Activated CD4-positive, alpha-beta T cell treated with anti-CD3 and anti-CD28 coated beads for 4 hours (primary cell): ENCODE results near the gene TIAM2.
"Not testable (repeated sequence)": the region's sequence is repeated elsewhere in the genome, so short reads cannot be mapped to it uniquely, and the experiment has no call there.

Source experiments
- DNase-seq, 2 donors: peaks; one replicate each; pipeline ENCODE4 v3.0.0-alpha.2; 2020

Gene TIAM2

DNA sequence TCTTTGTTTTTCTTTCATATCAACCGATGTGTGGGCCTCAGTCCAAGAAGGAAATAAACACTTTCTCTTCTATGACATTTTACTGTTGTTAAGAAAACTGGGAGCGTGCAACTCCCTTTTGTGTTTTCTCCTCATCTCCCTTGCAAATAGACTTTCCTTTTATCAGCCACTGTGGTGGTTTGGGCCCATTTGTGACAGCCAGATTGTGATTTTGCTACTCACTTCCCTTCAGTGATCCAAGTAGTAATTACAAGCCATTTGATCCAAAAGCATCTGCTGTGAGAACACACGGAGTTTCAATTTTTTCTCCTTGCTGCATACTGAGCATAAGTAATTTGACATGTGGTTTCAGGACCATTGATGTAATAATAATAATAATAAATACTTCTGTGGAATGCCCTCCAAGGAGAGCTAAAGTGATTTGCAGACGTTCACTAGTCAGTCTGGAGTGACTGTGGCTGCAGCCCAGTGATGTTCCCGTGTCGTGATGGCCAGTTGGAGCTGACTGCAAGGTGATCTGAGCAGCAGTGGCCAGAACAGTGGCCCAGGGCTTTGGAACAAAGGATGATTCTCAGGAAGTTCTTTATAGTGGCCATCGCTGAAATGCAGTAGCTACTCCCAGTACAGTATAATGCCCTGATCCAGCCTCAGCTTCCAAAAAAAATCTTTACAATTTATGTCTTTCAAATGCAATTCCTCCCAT, 176.8 kb downstream of the TIAM2 start:
- DNase-seq = no peak

DNA sequence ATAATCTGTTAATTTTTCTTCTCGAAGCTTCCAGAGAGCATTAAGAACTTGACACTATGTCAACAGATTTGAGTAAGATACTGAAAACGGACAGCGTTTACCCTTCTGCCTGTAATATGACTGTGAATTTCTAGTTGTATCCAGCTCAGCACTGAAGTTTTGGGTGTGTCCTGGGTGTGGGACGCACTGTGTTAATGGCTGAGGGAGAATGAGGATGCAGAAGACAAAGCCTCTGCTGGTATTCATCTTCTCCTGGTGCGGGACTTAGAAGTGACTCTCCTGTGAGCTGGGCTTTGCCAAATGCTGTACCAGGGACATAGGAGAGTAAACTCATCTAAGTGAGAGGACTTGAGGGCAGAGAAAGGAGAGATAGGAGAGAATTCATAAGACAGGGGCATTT, 178.4 kb downstream of the TIAM2 start:
- no peak for DNase-seq

DNA sequence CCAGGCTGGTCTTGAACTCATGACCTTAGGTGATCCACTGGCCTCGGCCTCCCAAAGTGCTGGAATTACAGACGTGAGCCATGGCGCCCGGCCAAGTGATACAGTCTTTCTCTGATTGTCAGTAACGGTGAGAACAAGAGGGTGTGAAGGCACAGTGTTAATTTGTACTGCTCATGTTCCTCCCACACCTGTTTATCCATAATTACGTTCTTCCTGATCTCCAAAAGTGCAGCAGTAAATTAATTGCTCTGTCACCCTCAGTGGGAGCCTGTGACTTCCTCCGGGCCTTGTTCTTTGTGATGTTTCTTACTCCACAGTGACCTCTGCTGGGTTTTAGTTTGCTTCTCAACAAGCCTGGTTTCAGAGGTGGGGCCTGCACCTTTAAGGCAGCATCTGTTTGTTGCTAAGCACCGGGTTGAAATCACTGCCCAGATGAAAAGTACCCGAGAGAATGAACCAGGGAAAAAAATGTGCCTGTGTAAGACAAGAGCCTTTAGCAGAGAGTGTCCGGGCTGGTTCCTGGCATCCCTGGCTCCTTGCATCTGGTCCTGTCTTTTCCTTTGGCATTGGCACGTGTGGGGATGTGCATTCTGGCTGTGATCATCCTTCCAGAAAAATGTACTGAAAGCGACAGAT, 179.6 kb downstream of the TIAM2 start:
- DNase-seq = peak; percentile 66 to 70

DNA sequence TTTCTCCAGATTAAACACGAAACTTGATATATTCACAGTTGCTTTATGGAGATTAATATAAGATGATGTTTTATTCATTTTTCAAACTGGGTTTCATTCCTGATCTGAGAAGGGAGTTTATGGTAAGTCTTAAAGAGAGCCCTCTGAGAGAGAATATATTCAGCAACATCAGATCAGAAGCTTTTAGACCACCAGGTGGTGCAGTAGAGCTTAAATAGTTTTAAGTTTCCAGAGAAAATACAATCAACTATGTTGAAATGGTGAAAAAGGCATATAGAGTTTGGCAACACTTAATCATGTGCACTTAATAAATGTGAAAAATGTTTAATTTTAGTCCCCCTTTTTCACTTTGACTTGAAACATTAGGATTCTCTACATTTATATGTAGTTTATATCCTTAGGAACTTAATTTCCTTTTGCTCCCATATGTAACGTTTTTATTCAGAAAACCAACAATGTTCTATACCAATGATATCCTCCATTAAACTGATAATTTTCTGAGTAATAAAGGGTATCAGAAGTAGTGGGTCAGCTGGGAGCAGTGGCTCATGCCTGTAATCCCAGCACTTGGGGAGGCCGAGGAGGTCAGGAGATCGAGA, 182.3 kb downstream of the TIAM2 start:
- peak; percentile 49 to 64 for DNase-seq

DNA sequence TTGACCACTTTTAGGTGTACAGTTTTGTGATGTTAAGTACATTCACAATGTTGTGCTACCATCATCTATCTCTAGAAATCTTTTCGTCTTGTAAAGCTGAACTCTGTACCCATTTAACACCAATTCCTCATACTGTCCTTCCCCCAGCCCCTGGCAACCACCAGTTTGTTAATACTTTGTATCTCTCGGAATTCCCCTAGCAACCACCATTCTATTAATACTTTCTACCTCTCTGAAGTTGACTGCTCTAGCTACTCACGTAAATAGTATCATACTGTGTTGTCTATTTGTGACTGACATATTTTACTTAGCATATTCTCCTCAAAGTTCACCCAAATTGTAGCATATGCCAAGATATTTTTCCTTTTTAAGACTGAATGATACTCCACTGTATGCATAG, 186.4 kb downstream of the TIAM2 start:
- no peak for DNase-seq

DNA sequence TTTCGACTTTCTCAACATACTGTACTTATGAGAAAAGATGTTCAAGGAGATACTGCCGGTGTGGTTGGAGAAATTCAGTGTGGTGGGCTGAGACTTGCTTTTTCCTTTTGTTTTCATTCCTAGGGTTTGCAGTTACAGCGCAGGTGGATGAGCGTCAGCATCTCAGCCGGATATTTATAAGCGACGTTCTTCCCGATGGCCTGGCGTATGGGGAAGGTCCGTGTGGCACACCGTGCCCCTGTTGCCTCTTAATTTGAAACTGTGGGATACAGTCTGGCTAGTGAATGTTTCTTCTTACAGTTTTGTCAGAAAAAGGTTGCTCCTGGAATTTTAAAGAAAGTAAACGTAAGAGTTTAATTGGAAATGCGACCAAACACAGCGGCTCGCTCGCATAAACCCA, 187.0 kb downstream of the TIAM2 start:
- DNase-seq = no peak

DNA sequence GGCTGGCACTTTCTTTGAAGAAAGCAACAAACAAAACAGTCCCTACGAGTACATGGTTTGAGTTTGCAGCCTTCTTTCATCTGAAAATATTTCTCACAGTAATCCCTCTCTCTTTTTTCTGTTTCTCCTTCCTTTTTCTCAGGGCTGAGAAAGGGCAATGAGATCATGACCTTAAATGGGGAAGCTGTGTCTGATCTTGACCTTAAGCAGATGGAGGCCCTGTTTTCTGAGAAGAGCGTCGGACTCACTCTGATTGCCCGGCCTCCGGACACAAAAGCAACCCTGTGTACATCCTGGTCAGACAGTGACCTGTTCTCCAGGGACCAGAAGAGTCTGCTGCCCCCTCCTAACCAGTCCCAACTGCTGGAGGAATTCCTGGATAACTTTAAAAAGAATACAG, 188.0 kb downstream of the TIAM2 start:
- DNase-seq = no peak

DNA sequence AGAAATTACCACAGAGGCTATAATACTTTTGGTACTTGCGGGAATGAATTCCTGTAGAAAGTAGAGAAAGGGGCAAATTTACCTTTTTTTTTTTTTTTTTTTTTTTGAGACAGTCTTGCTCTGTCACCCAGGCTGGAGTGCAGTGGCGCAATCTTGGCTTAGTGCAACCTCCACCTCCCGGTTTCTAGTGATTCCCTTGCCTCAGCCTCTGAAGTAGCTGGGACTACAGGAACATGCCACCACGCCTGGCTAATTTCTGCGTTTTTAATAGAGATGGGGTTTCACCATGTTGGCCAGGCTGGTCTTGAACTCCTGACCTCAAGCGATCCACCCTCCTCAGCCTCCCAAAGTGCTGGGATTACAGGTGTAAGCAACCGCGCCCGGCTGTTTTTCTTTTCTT, 189.9 kb downstream of the TIAM2 start:
- DNase-seq = not testable (repeated sequence)

DNA sequence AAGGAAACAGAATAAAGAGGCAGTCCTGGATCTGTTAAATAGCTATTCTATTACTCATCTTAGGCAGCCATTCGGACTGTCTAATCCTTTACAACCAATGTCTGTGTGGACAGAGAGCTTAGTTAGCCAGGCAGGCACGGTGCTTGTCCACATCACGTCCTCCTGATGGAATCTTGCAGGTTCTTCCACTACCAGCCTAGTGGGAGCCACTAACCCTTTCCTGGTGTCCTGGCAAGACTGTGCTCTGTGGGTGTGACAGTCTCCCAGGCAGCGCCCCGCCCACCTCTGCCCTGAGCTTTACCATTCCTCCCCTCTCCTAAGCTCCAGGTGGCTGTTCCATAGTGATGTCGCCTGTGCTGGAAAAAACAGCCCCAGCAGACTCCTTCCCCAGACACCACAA, 190.4 kb downstream of the TIAM2 start:
- DNase-seq = no peak

DNA sequence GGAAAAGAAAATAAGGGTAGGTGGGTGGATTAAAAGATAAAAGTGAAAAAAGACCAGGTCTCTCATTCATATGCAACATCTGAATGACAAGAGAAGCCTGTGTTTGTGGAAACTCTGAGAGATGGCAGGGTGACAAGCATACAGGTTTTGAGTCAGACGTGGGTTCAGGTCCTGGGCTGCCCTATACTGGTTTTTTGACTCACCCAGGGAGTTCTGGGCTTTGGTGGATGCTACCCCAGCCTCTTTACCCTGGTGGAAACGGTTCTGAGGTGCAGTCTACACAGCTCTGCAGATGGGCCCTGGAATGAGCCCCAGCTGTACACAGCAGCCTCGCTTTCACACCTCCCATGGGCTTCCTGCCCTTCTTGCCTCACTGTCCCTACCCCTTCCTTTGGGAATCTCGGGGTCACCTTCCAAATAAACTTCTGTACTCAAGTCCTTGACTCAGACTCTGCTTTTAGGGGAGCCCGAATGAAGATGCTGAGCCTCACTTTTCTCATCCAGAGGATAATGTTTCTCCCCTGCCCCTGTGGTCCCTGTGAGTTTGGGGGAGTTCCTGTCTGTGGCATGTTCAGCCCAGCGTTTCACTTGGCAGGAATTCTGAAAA, 191.0 kb downstream of the TIAM2 start:
- peak; percentile 44 to 57 for DNase-seq

DNA sequence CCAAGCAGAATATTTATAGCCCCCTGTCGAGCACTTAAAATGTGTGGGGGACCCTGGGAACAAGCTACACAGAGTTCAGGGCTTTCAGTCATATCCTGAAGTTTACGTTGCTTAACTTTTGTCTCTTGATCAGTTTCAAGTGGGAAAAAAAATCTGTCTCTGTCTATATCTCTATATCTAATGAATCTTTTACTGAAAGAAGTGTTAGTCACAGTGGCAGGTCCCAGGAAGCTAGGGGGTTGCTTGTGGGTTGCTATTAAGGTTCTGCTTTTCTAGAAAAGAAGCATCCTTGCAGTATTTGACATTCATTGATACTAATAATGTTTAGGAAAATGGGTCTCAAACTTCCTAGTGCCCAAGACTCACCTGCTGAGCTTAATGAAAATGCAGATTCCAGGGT, 192.0 kb downstream of the TIAM2 start:
- DNase-seq = no peak

DNA sequence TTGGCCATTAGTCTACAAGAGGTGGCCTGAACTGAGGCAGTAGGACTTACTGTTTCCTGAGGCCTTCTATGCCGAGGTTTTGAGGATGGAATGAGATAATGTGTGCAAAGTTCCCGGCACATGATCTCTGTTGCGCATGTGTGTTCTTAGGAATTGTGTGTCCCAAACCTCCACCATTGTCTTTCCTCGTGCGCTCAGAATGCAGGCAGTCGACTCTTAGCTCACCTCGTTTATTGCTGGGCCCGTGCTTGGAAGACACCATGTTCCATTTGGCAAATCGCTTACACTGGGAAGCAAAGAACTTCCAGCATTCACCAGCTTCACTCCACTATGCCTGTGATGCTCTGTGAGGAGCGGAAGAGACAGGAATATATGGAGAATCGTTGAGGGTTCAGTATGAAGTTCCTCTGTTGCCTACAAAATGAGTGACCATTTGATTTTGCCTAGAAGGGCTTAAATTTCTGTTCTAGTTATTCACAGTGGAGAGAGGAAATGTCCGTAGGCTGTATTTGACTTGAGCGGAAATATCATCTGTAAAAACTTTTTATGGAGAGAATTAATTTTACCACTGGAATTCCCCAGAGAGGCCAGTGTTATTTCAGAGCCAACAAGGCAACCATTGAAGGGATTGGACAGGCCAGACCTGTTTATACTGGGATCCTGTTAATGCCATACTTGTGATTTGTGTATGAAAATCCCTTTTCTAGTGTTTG, 193.0 kb downstream of the TIAM2 start:
- no peak for DNase-seq

DNA sequence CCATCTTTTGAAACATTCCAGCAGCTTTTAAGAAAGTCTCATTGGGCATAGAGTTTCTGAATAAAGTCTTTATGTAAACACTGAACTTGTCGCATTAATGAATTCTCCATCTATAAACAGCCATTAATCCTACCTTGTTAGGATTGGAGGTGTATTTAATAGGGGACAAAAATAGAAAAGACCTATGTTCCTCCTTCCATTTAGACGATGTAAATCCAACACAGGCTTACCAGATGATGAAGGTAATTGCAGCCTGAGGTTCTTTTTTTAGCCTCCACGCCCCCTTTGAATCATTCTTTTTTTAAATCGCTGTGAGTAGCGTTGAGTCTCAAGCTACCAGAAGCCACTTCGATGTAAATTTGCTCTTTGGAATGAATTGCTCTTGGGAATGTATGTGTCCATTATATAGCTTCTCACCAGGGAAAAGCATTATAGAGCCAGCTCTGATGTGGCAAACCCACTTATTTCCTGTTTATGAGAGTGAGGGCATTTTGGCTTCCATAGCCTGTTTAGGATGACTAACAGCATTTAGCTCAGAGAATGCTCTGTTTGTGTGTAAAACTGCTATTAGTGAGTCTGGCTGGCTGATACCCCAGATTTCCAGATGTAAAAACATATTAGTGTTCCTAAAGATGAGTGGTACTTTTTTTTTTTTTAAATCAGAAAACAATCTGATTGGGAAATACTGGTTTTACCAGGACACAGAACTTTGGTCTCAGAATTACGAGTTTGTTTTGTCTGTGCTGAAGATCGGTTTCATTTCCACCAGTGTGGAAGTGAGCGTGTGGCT, 193.8 kb downstream of the TIAM2 start:
- no peak for DNase-seq

DNA sequence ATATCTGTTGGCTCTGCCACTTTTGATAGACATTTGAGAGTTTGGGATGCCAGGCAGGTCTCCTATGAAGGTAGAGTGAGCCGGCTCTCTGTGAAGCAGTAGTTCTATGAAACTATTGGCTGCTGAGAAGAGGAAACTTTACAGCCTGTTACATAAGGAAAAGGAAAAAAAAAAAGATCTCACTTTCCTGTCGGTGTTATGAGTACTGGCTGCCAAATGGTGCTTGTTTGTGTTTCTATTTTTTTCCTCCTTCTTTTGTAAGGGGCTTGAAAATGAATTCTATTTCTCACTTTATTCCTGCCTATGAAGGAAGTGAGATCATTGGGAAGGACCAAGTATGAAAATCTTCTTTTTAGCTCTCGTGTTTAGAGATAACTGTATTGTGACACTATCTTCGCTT, 195.6 kb downstream of the TIAM2 start:
- DNase-seq = no peak

DNA sequence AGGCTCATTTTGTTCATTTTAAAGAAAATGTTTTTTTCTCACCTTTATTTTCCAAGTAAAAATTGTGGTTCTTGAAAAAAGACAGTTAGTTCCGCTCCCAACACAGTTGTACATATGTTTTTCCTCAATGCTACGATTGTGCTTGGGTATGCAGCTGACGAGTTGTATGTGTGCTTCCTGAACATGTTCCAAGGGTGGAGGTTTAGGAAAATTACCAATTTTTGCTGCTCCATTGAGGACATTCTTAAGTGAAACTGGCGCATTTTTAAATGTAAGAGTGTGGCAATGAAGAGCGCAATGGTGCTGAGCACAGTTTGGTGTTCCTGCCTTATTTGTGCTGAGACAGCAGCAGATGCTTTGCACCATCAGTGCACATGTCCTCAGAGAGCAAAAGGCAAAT, 198.4 kb downstream of the TIAM2 start:
- no peak for DNase-seq

DNA sequence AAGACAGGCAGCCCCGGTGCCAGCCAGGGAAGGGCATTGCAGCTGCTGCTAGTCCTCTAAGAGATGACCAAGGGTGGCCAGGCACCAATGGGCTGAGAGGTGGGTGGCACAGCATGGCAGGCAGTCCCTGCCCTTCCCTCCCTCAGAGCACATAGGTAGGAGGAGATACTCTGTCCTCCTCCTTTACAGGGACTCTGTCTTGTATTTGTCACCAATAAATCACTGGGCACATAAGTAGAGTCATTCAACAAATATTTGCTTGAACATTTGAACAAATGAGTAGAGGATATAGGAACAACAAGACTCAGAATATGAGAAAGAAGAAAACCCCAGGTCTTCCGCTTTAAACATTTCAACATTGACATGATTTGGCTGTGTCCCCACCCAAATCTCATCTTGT, 199.3 kb downstream of the TIAM2 start:
- DNase-seq = no peak

DNA sequence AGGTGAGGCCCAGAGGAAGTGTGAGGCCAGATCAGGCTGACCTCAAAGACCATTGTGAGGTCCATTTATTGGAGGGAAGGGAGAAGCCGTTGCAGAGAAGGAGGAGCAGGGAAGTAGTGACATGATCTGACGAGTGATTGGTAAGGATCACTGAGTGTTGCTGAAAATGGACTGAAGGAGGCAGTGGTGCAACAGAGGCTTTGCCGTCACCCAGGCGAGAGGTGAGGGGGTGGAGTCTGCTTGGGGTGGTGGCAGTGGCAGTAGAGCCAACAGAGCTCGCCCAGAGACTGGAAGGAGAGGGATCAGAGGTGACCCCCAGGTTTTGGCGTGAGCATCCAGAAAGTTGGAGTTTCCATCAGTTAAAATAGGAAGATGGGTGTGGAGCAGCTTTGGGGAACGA, 200.8 kb downstream of the TIAM2 start:
- DNase-seq = no peak

DNA sequence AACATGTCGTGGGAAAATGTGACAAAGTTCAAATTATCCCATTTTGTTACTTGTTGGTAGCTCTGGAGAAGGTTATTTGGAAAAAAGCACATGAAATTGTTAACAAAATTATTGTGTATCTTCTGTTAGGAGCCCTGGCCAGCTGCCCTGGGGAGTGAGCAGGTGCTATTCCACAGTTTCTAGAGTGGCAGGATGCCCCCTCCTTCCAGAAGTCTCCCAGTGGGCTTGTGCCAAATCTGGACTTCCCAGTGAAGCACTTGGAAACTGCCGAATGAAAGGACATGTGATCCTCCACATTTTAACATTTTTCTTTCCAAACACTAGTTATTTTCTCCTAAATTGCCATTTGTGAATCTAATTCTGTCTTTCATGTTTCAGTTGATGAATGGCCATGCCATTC, 201.8 kb downstream of the TIAM2 start:
- no peak for DNase-seq

DNA sequence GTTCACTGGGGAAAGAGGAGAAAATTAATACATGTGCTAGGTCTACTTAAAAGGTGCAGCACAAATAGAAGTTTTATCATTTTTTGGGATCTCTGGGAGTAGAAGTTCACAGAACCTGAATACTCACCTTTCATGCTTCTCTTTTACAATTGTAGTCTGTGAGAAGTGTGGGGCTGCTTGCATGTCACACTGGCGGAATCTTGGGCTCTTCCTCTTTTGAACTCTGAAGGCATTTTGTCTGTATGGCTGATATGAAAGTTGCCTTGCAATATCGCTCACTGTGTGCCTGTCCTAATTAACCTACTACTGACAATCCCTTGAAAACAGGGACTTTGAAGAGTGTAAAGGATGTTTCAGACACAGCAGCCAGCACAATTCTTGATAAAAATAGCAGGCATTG, 202.8 kb downstream of the TIAM2 start:
- DNase-seq = no peak

DNA sequence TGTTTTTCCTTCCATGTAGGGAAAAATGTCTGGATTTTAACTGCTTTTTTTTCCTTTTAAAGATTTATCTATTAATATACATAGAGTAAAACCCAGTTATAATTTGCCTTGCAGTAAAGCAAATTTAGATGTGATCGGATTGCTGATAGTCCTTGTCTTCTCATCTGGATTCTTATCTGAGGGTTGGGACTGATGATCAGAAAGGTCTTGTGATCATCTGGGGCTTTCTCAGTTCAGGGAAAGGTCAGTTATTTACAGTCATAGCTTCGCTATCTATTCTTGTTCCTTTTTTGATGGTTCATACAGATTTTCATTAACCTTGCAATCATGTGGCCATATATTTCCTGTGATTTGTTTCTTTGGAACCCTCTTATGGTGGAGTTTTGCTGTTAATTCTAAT, 204.9 kb downstream of the TIAM2 start:
- DNase-seq = no peak

DNA sequence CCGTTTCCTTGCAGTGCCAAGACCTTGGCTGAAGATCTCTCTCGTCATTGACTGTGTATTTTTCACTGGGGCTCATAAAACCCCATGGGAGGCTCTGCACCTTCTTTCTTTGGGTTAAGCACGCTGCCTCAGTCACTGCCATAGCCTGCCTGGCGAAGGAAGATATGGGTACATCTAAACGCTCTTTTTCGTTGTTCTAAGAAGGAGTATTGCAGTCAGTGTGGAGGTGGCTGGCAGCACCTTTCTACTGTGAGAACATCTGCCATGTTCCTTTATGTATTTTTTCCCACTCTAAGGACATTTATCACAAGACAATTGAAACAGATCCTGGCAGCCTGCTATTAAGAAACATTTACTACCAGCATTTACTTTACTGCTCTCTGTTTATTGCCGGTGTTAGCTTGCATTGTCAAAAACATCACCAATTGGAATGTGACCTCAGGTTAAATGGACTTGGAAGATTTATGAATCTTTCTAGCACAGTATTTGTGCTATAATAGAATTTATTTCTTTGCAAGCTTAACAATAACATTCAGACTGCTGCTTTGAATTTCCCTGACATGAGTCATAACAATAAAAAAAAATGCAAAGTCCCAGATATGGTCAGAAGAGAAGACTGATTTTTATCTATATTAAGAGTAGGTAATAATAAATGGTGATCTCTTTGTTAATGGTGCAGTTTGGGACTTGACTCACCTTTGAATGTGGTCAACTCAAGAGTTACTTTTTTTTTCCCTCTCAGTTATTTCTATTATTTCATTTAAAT, 206.5 kb downstream of the TIAM2 start:
- no peak for DNase-seq

DNA sequence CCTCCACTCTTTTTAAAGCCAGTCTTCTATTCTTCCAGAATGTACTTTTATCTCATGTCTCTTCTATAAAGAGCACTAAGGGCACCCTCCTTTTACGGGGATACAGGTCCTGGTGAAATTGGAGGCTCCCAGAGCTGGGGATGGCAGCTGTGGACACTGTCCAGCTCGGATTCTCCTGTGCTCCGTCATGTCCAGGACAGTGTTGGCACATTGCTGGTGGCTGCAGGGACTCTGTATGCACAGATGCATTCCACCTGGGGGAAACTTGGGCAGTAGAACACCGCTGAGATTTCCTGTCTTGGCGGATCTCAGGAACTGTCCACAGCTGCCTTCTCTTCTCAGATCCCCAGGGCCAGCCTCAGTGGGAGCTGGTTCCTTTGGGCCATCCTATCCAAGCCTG, 212.1 kb downstream of the TIAM2 start:
- DNase-seq = no peak
